ENCODE results near the gene POLN. TPM values are rescaled to one million over a fixed set of nuclear protein-coding genes. Genes with fewer than 3 reads are reported as not detected.

The POLN gene
- polyA plus RNA-seq, 1 donor (not counting 4 experiments of a cell fraction or from before 2014, with no cell fraction given) = 1.3 TPM

DNA sequence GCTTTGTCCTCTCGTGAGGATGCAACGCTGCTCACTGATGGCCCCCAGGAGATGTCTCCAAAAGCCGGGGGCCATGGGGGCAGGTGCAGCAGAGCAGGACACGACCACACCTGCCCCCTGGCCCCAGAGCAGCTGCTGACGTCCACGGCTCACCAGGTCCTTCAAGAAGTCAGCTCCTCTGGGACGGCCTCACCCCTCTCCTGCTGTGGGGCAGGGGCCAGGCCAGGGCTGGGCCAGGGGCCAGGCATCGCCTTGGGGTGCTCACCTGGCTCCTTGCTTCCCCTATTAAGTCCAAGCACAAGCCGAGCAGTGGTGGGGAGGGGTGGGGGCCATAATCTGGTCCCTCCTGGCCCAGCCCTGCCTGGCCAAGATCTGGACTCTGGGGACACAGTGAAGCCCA is 48.6 kb upstream of the POLN start:
- dilution Hi-C loops (cut with MboI; ENCODE audit: extremely low pct_ligation_motif_present, low sequenced_read_pairs) = no loop called here
- no peak overlapping the region for H3K4me3 ChIP-seq (ENCODE audit: control insufficient read depth in 2 of 3, extremely low read depth in 1 of 3, insufficient read depth in 2 of 3, low read depth in 1 of 3, low read length in 3 of 3)
- H3K79me2 ChIP-seq (ENCODE audit: control insufficient read depth, insufficient read depth, low read length) = no peaks in the 10 kb centered on the region
- H3K9me3 ChIP-seq (ENCODE audit: control insufficient read depth, low read depth, low read length) = no peaks in the 10 kb centered on the region
- H3K27ac ChIP-seq (ENCODE audit: control insufficient read depth, insufficient read depth, low read length) = no peak overlapping the region
- no peak overlapping the region for H3K4me2 ChIP-seq (ENCODE audit: control insufficient read depth, extremely low read depth, insufficient read depth, low read depth, low read length)
- H2AFZ ChIP-seq (ENCODE audit: control insufficient read depth, low read length) = no peak overlapping the region
- no peaks in the 10 kb centered on the region for H3K9me1 ChIP-seq (ENCODE audit: control insufficient read depth, extremely low read depth, insufficient read depth, low read length)
- FAIRE-seq = no peak
- H3K9ac ChIP-seq (ENCODE audit: control insufficient read depth, extremely low read depth, insufficient read depth, low read length) = no peak overlapping the region
- TF ChIP-seq EZH2 (IDR thresholded peaks at IDR 0.05; ENCODE audit: low read length) = no peak
- no peak for TF ChIP-seq CTCF (optimal IDR thresholded peaks at IDR 0.05 in 1 of 3, IDR thresholded peaks at IDR 0.05 in 1 of 3, conservative IDR thresholded peaks at IDR 0.05 in 1 of 3; ENCODE audit: extremely low read depth in 1 of 3, insufficient read depth in 2 of 3, low read length in 3 of 3)
- peaks cover 1% of the 10 kb centered on the region for H3K4me1 ChIP-seq (ENCODE audit: control insufficient read depth, extremely low read depth, insufficient read depth, low read length)
- peaks cover 9% of the 10 kb centered on the region for H3K27me3 ChIP-seq (ENCODE audit: control insufficient read depth, extremely low read depth, insufficient read depth, low read length)
- no peaks in the 10 kb centered on the region for H4K20me1 ChIP-seq (ENCODE audit: control insufficient read depth, extremely low read depth, insufficient read depth, low read length)
- no peak for DNase-seq (ENCODE audit: low read depth, low spot score)
- no peaks in the 10 kb centered on the region for H3K36me3 ChIP-seq (ENCODE audit: control insufficient read depth in 2 of 2, extremely low read depth in 1 of 2, insufficient read depth in 2 of 2, low read length in 2 of 2)

DNA sequence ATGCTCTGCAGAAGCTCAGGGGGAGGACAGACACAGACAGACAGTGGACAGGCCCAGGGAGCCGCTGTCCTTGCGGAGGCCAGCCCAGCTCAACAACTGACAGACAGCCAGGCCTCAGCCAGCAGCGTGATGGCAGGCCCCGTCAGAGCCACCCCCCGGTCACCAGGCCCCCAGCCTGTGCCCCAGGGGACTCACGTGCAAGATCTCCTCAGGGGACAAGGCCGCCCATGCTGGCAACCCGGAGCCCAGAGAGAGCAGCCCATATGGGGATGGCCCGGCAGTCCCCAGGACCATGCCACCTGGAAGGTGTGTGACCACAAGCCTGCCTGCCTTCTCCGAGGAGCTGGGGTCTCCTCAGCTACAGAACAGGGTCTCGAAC is 48.0 kb upstream of the POLN start:
- no peak for DNase-seq (ENCODE audit: low read depth, low spot score)
- no peak for FAIRE-seq

More for the DNA sequence above, 48.0 kb upstream of the POLN start:
- H3K9me1 ChIP-seq (ENCODE audit: control insufficient read depth, extremely low read depth, insufficient read depth, low read length) = no peaks in the 10 kb centered on the region
- TF ChIP-seq EZH2 (IDR thresholded peaks at IDR 0.05; ENCODE audit: low read length) (no peak), CTCF (optimal IDR thresholded peaks at IDR 0.05 in 1 of 3, IDR thresholded peaks at IDR 0.05 in 1 of 3, conservative IDR thresholded peaks at IDR 0.05 in 1 of 3; ENCODE audit: extremely low read depth in 1 of 3, insufficient read depth in 2 of 3, low read length in 3 of 3) (no peak)
- H3K27ac ChIP-seq (ENCODE audit: control insufficient read depth, insufficient read depth, low read length) = no peak overlapping the region
- H3K4me1 ChIP-seq (ENCODE audit: control insufficient read depth, extremely low read depth, insufficient read depth, low read length) = peaks cover 7% of the 10 kb centered on the region
- no peaks in the 10 kb centered on the region for H3K79me2 ChIP-seq (ENCODE audit: control insufficient read depth, insufficient read depth, low read length)
- H4K20me1 ChIP-seq (ENCODE audit: control insufficient read depth, extremely low read depth, insufficient read depth, low read length) = no peaks in the 10 kb centered on the region
- dilution Hi-C loops (cut with MboI; ENCODE audit: extremely low pct_ligation_motif_present, low sequenced_read_pairs) = no loop called here
- no peak overlapping the region for H2AFZ ChIP-seq (ENCODE audit: control insufficient read depth, low read length)
- no peak overlapping the region for H3K4me2 ChIP-seq (ENCODE audit: control insufficient read depth, extremely low read depth, insufficient read depth, low read depth, low read length)
- H3K9ac ChIP-seq (ENCODE audit: control insufficient read depth, extremely low read depth, insufficient read depth, low read length) = no peak overlapping the region
- H3K27me3 ChIP-seq (ENCODE audit: control insufficient read depth, extremely low read depth, insufficient read depth, low read length) = peaks cover 9% of the 10 kb centered on the region
- no peaks in the 10 kb centered on the region for H3K9me3 ChIP-seq (ENCODE audit: control insufficient read depth, low read depth, low read length)
- H3K36me3 ChIP-seq (ENCODE audit: control insufficient read depth in 2 of 2, extremely low read depth in 1 of 2, insufficient read depth in 2 of 2, low read length in 2 of 2) = no peaks in the 10 kb centered on the region
- no peak overlapping the region for H3K4me3 ChIP-seq (ENCODE audit: control insufficient read depth in 2 of 3, extremely low read depth in 1 of 3, insufficient read depth in 2 of 3, low read depth in 1 of 3, low read length in 3 of 3)

Measured in keratinocyte (primary cell).